Bone marrow (tissue), 2 donors: ENCODE measurements around the gene ASAP2.

Experiments used
- DNase-seq, 2 donors: peaks; one replicate each; lab custom pipeline; 2025; lab: John Stamatoyannopoulos, UW

Gene ASAP2

DNA sequence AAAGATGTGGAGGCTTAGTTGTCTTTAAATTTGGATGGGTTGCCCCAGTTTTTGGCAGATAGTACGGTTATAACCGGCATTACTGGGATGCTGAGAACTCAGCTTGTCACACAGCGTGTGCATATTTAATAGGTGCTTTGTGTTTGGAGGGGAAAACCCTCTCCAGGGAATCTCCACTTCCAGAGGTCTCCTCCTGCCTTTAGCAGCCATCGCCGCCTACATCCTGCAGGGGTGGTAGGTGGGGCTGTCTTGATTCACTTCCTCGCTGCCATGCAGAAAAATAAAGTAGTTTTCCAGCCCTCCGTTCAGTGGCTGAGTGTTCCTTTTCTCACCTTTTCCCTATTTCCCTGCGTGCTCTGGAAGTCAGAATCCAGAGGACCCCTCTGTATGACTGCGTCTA is 140.3 kb downstream of the ASAP2 start:
- DNase-seq: no peak

- no peak for DNase-seq
Measured at GRCh38 chr2:9347411-9347881, 140.8 kb downstream of the ASAP2 start.

- no peak for DNase-seq
Measured at GRCh38 chr2:9354318-9354717, 147.7 kb downstream of the ASAP2 start.

- no peak for DNase-seq
Measured at GRCh38 chr2:9355270-9355669, 148.7 kb downstream of the ASAP2 start.

- DNase-seq: no peak
Measured at GRCh38 chr2:9355716-9356115, 149.1 kb downstream of the ASAP2 start.

- DNase-seq: no peak
Measured at GRCh38 chr2:9356261-9356660, 149.6 kb downstream of the ASAP2 start.

DNA sequence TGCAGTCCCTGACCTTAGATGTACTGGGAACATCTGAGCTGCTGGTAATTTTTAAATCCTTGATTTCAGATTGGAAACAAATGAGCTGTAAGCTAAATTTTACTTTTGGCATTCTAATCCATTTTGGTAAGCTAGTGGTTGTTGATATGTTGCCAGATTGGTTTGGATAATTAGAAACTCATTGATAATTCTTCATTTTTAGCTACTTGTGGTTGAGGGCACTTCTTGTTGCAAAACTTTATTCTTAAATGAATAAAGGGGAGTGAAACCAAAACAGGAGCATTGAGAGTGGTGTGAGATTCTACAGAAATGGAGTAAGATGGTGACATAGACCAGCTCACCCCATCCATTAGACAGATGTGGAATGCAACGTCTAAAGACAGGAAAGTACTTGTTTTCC is 152.2 kb downstream of the ASAP2 start:
- no peak for DNase-seq

DNA sequence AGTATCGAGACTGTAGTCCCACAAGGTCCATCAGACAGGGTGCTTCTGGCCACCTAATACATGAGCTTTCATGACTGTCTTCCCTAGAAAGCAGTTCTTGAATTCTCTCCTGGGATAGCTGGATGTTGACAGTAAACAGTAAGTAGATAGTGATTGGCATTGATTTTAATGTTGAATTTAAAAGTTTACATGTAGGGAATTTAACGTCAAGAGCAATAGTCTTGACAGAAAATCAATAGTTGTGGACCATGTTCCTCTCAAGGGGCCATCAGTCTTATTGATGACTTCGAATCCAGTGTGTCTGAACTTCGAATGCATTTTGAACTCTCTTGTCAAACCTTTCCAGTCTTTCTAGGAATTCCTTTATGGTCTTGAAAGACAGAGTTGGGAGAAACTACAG is 152.9 kb downstream of the ASAP2 start:
- DNase-seq: no peak

- no peak for DNase-seq
Measured at GRCh38 chr2:9360110-9360509, 153.5 kb downstream of the ASAP2 start.

DNA sequence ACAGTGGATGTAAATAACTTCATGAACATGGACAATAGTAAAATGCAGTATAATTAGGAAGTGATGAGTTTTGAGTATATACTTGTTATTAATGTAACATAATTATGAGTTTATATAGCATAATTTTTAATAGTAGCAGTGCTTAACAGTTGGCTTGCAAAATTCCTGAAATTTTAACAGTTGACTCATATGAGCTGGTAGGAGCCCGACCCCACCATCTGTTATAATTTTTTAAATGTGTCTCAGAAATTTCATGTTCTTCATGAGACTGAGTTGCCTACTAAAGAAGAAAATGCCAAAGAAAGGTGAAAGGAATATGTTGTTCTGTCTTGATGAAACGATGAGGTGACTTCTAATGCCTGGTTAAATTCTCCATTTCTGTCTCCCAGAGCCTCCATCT is 154.1 kb downstream of the ASAP2 start:
- DNase-seq: no peak

DNA sequence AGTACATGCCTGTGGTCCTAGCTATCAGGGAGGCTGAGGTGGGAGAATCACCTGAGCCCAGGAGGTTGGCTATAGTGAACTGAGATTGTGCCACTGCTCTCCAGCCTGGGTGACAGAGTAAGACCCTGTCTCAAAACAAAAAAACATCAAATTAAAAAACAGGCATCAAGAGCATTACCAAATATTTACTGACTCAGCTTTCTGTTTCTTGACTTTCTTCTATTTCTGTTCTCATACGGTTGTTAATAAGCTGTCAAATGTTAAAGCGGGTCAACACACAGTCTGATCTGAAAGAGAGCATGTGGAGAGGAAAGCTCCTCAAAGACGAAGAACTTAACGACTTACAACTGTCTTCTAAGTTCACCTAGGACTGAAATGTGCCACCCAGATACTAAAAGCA is 157.8 kb downstream of the ASAP2 start:
- no peak for DNase-seq

DNA sequence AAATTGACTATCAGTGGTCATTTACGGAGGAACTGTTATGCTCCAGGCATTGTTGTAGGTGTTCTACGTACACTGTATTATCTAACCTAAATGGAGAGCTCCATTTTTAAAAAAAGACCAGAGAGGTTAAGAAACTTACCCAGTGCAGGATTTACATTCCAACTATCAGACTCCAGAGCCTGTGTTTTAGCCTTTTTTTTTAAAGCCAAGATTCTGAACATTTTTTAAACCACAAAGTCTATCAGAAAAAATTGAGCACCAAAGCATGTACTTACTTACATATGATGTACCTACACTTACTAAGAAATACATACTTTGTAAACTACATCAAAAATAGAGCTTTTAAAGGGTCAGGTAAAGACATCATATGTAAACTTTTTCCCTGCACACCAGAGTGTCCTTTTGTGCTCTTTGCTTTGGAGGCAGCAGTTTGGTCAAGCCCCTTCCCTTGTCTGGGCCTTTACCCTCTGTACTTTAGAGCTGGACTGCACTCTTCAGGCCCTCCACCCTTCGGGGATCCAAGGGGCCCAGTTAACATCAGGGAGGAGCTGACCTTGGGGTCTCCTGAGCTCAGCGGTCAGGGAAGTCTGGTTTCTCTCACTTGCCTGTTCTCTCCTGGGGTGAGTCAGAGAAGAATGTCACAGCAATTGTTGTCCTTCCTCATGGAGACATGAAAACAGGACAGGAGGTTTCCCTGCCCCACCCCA is 158.3 kb downstream of the ASAP2 start:
- no peak for DNase-seq

DNA sequence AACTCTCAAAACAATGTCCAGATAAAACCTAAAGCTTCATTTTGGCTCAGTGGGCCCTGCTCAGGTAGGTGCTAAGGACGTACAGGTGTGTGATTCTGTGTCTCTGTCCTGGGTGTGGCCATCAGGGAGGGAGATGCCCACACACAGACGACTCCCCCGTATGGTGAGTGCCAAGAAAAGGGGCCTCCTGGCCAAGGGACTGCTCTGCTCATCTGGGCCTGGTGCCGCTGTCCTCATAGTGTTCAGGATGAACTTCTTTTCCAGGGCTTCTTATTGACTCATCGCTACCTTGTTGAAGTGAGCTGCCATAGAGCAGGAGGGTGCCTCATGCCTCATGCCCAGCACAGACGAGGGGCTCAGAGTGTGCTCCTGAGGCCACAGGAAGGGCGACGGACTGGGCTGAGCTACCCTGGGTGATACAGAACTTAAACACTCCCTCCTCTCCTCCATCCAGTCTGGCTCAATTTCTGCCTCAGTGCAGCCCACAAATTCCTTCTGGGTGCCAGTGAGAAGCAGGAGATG is 158.9 kb downstream of the ASAP2 start:
- no peak for DNase-seq

DNA sequence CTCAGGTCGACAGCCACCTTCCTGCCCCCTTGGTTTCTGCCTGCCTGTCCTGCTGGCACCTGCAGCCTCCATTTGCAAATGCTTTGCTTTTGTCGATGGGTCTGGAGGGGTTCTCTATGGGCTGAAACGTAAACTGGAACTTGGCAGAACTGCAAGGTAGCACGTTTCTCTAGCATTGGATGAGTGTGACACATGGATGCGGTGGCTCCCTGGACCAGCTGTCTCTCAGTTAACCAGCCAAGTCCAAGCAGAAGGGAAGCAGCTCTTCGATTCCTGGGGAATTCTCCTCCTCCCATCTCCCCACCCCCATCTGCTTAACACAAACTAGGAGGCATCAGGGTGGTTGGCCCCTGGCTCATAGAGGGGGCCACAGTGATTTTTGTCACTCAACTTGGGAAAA is 159.4 kb downstream of the ASAP2 start:
- no peak for DNase-seq

DNA sequence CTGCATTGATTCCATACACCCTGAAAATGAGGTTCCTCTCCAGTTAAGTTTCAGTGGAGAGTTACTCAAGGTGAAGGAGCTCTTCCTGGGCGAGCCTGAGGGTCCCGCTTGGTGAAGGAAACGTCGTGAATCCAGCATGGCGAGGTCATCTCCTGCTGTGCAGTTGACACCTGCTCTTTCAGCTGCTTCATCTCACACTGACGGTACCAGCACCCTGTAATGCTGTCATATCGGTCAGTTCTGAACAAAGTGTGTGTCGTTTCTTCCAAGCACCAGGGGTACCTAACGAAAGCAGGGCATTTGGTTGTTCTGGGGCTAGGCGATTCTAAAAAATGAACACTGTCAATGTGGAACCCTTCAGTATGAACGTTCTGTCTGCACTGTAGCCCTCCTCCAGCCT is 164.1 kb downstream of the ASAP2 start:
- no peak for DNase-seq

GRCh38 chr2:9373047-9373446 is 166.4 kb downstream of the ASAP2 start:
- no peak for DNase-seq

DNA sequence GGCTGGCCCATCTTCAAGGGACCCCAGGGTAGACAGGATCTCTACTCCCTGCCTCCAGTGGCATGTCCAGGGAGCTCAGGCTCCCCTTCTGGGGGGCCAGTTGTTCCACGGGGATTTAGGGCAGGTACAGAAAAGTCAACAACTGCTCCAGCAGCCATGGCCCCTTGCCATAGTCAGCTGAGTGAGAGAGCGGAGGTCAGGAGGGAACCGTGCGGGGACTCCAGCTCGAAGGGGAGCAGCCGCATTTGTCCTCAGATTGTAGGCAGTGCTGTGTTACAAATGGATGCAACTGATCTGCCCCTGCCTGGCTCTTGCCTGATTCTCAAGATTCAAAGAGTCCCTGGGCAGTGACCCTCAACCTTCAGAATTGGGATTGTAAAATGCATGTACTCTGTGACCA is 166.9 kb downstream of the ASAP2 start:
- no peak for DNase-seq

GRCh38 chr2:9374071-9374730 is 167.6 kb downstream of the ASAP2 start:
- DNase-seq: no peak

- DNase-seq: no peak
Measured at GRCh38 chr2:9375857-9376428, 169.3 kb downstream of the ASAP2 start.

GRCh38 chr2:9377461-9378097 is 171.0 kb downstream of the ASAP2 start:
- DNase-seq: no peak

DNA sequence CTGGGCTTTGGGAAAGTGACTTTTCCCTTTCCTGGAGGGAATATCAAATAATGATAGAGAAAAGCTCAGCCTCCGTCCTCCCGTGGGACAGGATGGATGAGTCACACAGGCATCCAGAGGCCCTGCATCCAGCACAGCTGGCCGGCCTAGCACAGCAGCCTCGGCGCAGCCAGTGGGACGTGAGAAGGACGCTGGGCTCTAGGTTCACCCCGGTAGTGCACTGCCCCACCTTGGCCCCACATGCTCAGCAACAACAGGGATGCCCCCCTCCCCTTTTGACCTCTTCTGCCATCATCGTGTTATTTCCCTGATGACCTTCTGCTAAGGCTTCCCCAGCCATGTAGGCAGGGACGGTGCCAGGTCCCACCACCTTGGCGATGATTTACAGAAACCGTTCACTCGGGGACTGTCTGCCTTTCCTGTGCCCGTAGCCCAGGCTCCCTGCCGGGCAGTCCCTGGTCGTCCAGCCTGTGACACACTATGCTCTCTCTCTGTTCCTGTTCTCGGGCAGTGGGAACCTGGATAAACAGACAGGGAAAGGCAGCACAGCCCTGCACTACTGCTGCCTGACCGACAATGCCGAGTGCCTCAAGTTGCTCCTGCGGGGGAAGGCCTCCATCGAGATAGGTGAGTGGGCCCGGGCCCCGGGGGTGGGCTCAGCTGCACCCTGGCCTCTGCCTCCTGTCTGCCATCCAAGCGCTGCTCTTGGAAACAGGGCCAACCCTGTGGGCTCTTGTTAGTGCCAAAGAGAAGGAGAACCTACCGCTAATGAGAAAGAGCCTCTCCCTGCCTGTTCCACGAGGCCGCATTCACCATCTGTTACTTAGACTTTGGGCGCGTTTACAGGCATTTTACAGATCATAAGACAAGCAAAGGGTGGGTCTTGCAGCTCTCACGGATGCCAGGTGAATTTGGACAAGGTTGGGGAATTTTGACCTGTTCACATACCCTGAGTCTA is 172.1 kb downstream of the ASAP2 start:
- DNase-seq: no peak

GRCh38 chr2:9379391-9379755 is 172.8 kb downstream of the ASAP2 start:
- no peak for DNase-seq
